BE2C (cell line): ENCODE results near the gene TRIM52.

ENCODE experiments used
- DNase-seq: peaks from one replicate; pipeline ENCODE4 v3.0.0-alpha.2; 2020
- H3K27me3 ChIP-seq: fragments of 250-450 bp; sonication (Bioruptor Pico); 2 replicates; pipeline ENCODE4 v1.5.1; 2020; ENCODE audit warnings: mild to moderate bottlenecking
- H3K36me3 ChIP-seq: fragments of 250-450 bp; sonication (Bioruptor Pico); 2 replicates; pipeline ENCODE4 v1.5.1; 2020; ENCODE audit warnings: mild to moderate bottlenecking
- H3K4me1 ChIP-seq: fragments of 250-450 bp; sonication (Bioruptor Pico); 2 replicates; pipeline ENCODE4 v1.5.1; 2020
- H3K4me3 ChIP-seq: 2 replicates; pipeline ENCODE4 v1.5.1; 2011; ENCODE audit warnings: low read depth, low read length
- H3K9me3 ChIP-seq: fragments of 250-450 bp; sonication (Bioruptor Pico); 2 replicates; pipeline ENCODE4 v1.5.1; 2020
- CTCF ChIP-seq: IDR thresholded peaks from 2 replicates; pipeline ENCODE4 v1.5.1; 2012; ENCODE audit warnings: mild to moderate bottlenecking, low read depth, low read length

TRIM52 gene

GRCh38 chr5:181239062-181239663 is 21.8 kb downstream of the TRIM52 start:
- Histone ChIP-seq H3K27me3 (0 out of 2 replicates have a peak, but pooled peaks cover 2% of the 10 kb centered on the region), H3K4me3 (no peak overlapping the region), H3K4me1 (peaks cover 18% of the 10 kb centered on the region), H3K9me3 (no peaks in the 10 kb centered on the region), H3K36me3 (peaks cover 91% of the 10 kb centered on the region)
- no peak for TF ChIP-seq CTCF
- no peak for DNase-seq

- no peak for TF ChIP-seq CTCF
- peaks cover 18% of the 10 kb centered on the region for H3K4me1 ChIP-seq
- H3K9me3 ChIP-seq: no peaks in the 10 kb centered on the region
- DNase-seq: no peak
- H3K27me3 ChIP-seq: 0 out of 2 replicates have a peak, but pooled peaks cover 2% of the 10 kb centered on the region
- H3K36me3 ChIP-seq: peaks cover 86% of the 10 kb centered on the region
- no peak overlapping the region for H3K4me3 ChIP-seq
Measured at GRCh38 chr5:181237729-181238385, 23.1 kb downstream of the TRIM52 start.

GRCh38 chr5:181236954-181237641 is 23.8 kb downstream of the TRIM52 start:
- Histone ChIP-seq H3K36me3 (peaks cover 78% of the 10 kb centered on the region), H3K4me1 (peaks cover 17% of the 10 kb centered on the region), H3K9me3 (no peaks in the 10 kb centered on the region), H3K27me3 (0 out of 2 replicates have a peak, but pooled peaks cover 2% of the 10 kb centered on the region), H3K4me3 (no peak overlapping the region)
- TF ChIP-seq CTCF: no peak
- no peak for DNase-seq

- Histone ChIP-seq H3K27me3 (0 out of 2 replicates have a peak, but pooled peaks cover 2% of the 10 kb centered on the region), H3K4me1 (peaks cover 10% of the 10 kb centered on the region; the same call in 1 of the 2 replicates), H3K4me3 (no peak overlapping the region), H3K36me3 (peaks cover 72% of the 10 kb centered on the region), H3K9me3 (no peaks in the 10 kb centered on the region)
- no peak for DNase-seq
- TF ChIP-seq CTCF: no peak
Measured at GRCh38 chr5:181236471-181236870, 24.5 kb downstream of the TRIM52 start.

GRCh38 chr5:181235689-181236366 is 25.1 kb downstream of the TRIM52 start:
- Histone ChIP-seq H3K27me3 (0 out of 2 replicates have a peak, but pooled peaks cover 2% of the 10 kb centered on the region), H3K36me3 (peaks cover 67% of the 10 kb centered on the region), H3K4me3 (no peak overlapping the region), H3K4me1 (peaks cover 9% of the 10 kb centered on the region; the same call in 1 of the 2 replicates), H3K9me3 (no peaks in the 10 kb centered on the region)
- DNase-seq: no peak
- TF ChIP-seq CTCF: no peak
